ENCODE measurements around the gene CEACAM21. TPM values are rescaled to one million over a fixed set of nuclear protein-coding genes. Genes with fewer than 3 reads are reported as not detected.
"Not testable (repeated sequence)": the region's sequence is repeated elsewhere in the genome, so short reads cannot be mapped to it uniquely, and the experiment has no call there.

CEACAM21 gene
- total RNA-seq, 2 donors from 2014 or later, result 0.52 TPM; not detected in 1

DNA sequence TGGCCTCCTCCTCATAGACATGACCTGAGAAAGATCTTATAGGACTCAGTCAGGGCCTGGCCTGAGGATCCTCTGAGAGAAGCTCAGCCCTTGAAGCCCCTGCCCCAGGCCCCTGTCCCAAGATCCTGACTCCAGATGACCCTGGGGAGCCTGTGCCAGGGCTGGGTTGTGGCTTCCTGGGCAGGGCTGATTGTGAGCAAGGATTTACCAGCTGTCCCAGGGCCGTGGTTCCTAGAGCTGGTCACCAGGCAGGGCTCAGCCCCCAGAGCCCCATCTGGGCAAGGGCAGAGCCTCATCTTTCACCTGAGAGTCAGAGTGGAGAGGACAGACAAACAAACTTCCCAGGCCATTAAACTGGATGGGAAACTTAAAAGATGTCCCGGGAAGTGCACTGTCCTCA lies 1.9 kb downstream of the CEACAM21 start:
- H3K4me3 ChIP-seq, result no peak overlapping the region
- no peak for TF ChIP-seq POLR2A (IDR thresholded peaks at IDR 0.05)
- TF ChIP-seq, protein P1, sequence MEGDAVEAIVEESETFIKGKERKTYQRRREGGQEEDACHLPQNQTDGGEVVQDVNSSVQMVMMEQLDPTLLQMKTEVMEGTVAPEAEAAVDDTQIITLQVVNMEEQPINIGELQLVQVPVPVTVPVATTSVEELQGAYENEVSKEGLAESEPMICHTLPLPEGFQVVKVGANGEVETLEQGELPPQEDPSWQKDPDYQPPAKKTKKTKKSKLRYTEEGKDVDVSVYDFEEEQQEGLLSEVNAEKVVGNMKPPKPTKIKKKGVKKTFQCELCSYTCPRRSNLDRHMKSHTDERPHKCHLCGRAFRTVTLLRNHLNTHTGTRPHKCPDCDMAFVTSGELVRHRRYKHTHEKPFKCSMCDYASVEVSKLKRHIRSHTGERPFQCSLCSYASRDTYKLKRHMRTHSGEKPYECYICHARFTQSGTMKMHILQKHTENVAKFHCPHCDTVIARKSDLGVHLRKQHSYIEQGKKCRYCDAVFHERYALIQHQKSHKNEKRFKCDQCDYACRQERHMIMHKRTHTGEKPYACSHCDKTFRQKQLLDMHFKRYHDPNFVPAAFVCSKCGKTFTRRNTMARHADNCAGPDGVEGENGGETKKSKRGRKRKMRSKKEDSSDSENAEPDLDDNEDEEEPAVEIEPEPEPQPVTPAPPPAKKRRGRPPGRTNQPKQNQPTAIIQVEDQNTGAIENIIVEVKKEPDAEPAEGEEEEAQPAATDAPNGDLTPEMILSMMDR (IDR thresholded peaks at IDR 0.05), result no peak
- 44 to 46% methylated on average over 2 of the region's 2 CpGs for WGBS, 2 donors
- H3K9me3 ChIP-seq, result peaks cover 0 to 9% (median 0%) of the 10 kb centered on the region in 3 donors
- H3K36me3 ChIP-seq (replicated peaks in 1 of 2; ENCODE audit: insufficient read depth in 1 of 2, low read depth in 2 of 2), result no peaks in the 10 kb centered on the region
- ATAC-seq (no peak), DNase-seq (no peak)
- intact Hi-C loops (cut with DNase I), result no loop called here
- H3K27ac ChIP-seq, result no peak overlapping the region
- H3K4me1 ChIP-seq, result no peaks in the 10 kb centered on the region
- H3K27me3 ChIP-seq, result no peaks in the 10 kb centered on the region

GRCh38 chr19:41578886-41579285 lies 2.9 kb downstream of the CEACAM21 start:
- no peak overlapping the region for H3K27ac ChIP-seq
- no peaks in the 10 kb centered on the region for H3K4me1 ChIP-seq
- no peak for TF ChIP-seq POLR2A (IDR thresholded peaks at IDR 0.05)
- TF ChIP-seq, protein P1 (IDR thresholded peaks at IDR 0.05), result no peak
- H3K9me3 ChIP-seq, result peaks cover 0 to 9% (median 0%) of the 10 kb centered on the region in 3 donors
- no peak for DNase-seq
- WGBS, 2 donors, result 43 to 61% methylated on average over 2 of the region's 2 CpGs
- intact Hi-C loops (cut with DNase I), result no loop called here
- no peaks in the 10 kb centered on the region for H3K27me3 ChIP-seq
- no peak for ATAC-seq
- no peaks in the 10 kb centered on the region for H3K36me3 ChIP-seq (replicated peaks in 1 of 2; ENCODE audit: insufficient read depth in 1 of 2, low read depth in 2 of 2)
- H3K4me3 ChIP-seq, result no peak overlapping the region

DNA sequence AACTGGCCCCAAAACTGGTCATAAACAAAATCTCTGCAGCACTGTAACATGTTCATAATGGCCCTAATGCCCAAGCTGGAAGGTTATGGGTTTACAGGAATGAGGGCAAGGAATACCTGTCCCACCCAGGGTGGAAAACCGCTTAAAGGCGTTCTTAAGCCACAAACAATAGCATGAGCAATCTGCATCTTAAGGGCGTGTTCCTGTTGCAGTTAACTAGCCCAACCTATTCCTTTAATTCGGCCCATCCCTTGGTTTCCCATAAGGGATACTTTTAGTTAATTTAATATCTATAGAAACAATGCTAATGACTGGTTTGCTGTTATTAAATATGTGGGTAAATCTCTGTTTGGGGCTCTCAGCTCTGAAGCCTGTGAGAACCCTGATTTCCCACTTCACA lies 5.1 kb downstream of the CEACAM21 start:
- H3K4me1 ChIP-seq; ATAC-seq; H3K27me3 ChIP-seq; H3K36me3 ChIP-seq (replicated peaks in 1 of 2; ENCODE audit: insufficient read depth in 1 of 2, low read depth in 2 of 2); H3K27ac ChIP-seq; H3K9me3 ChIP-seq; DNase-seq; intact Hi-C loops (cut with DNase I); H3K4me3 ChIP-seq: not testable (repeated sequence)
- 38 to 47% methylated on average over 4 of the region's 4 CpGs for WGBS, 2 donors

GRCh38 chr19:41582577-41583182 lies 6.7 kb downstream of the CEACAM21 start:
- not testable (repeated sequence) for H3K27me3 ChIP-seq

GRCh38 chr19:41584260-41584810 lies 8.4 kb downstream of the CEACAM21 start:
- 45 to 47% methylated on average over 5 to 6 of the region's 6 CpGs for WGBS, 2 donors
- Histone ChIP-seq H3K4me3 (no peak overlapping the region), H3K9me3 (peaks cover 0 to 9% (median 0%) of the 10 kb centered on the region in 3 donors), H3K27ac (no peak overlapping the region), H3K27me3 (no peaks in the 10 kb centered on the region), H3K4me1 (no peaks in the 10 kb centered on the region), H3K36me3 (replicated peaks in 1 of 2; ENCODE audit: insufficient read depth in 1 of 2, low read depth in 2 of 2) (no peaks in the 10 kb centered on the region)
- no peak for TF ChIP-seq POLR2A (IDR thresholded peaks at IDR 0.05)
- TF ChIP-seq, protein P1 (IDR thresholded peaks at IDR 0.05), result no peak
- ATAC-seq (no peak), DNase-seq (no peak)
- intact Hi-C loops (cut with DNase I), result no loop called here

More at GRCh38 chr19:41582577-41583182, 6.7 kb downstream of the CEACAM21 start:
- DNase-seq; H3K27ac ChIP-seq; intact Hi-C loops (cut with DNase I); H3K36me3 ChIP-seq (replicated peaks in 1 of 2; ENCODE audit: insufficient read depth in 1 of 2, low read depth in 2 of 2); ATAC-seq; H3K9me3 ChIP-seq; H3K4me1 ChIP-seq; H3K4me3 ChIP-seq: not testable (repeated sequence)
- WGBS, 2 donors, result 67 to 100% methylated on average over 1 of the region's 1 CpG

- H3K4me3 ChIP-seq, result no peak overlapping the region
- no peak overlapping the region for H3K27ac ChIP-seq
- H3K27me3 ChIP-seq, result no peaks in the 10 kb centered on the region
- intact Hi-C loops (cut with DNase I), result no loop called here
- DNase-seq (no peak), ATAC-seq (no peak)
- no peaks in the 10 kb centered on the region for H3K4me1 ChIP-seq
- peaks cover 0 to 9% (median 0%) of the 10 kb centered on the region in 3 donors for H3K9me3 ChIP-seq
- TF ChIP-seq, protein P1 (IDR thresholded peaks at IDR 0.05), result no peak
- TF ChIP-seq POLR2A (IDR thresholded peaks at IDR 0.05), result no peak
- H3K36me3 ChIP-seq (replicated peaks in 1 of 2; ENCODE audit: insufficient read depth in 1 of 2, low read depth in 2 of 2), result no peaks in the 10 kb centered on the region
- 38 to 40% methylated on average over 1 of the region's 1 CpG for WGBS, 2 donors
Observed at GRCh38 chr19:41584931-41585330, 9.0 kb downstream of the CEACAM21 start.
